ENCODE results near the gene LRRC31.

LRRC31 gene

DNA sequence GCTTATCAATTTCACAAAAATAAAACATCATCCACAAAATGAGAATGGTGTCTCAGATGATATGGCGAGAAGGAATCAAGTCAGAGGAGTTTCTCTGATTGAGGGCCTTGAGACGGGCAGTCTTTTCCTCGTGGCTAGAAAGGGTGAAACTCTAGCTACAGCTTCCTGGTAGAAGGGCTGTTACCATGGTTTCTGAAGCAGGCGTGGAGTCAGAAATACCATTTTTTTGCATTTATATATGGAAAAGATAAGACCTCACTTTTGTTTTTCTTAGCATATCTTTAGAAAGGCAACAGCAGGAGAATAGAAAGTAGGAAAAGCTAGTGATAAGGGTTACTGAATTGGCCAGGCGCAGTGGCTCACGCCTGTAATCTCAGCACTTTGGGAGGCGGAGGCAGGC lies 24.4 kb upstream of the LRRC31 start:
- no peaks in the 10 kb centered on the region for H3K27me3 ChIP-seq (replicated peaks; ENCODE audit: control insufficient read depth, insufficient read depth, low read length, poor library complexity, severe bottlenecking)
- H3K4me1 ChIP-seq (ENCODE audit: control insufficient read depth, insufficient read depth, low read length, poor library complexity, severe bottlenecking): no peaks in the 10 kb centered on the region
- H3K9me3 ChIP-seq (ENCODE audit: control insufficient read depth, low read length): no peaks in the 10 kb centered on the region
- H3K4me3 ChIP-seq (ENCODE audit: insufficient read depth, low read depth, low read length, poor library complexity, severe bottlenecking): no peak overlapping the region
- no peaks in the 10 kb centered on the region for H3K36me3 ChIP-seq (ENCODE audit: control insufficient read depth, insufficient read depth, low read length)
- H3K27ac ChIP-seq (ENCODE audit: insufficient read depth, low read length, poor library complexity, severe bottlenecking): no peak overlapping the region
- no peak for DNase-seq

- no peaks in the 10 kb centered on the region for H3K27me3 ChIP-seq (replicated peaks; ENCODE audit: control insufficient read depth, insufficient read depth, low read length, poor library complexity, severe bottlenecking)
- no peaks in the 10 kb centered on the region for H3K4me1 ChIP-seq (ENCODE audit: control insufficient read depth, insufficient read depth, low read length, poor library complexity, severe bottlenecking)
- no peaks in the 10 kb centered on the region for H3K9me3 ChIP-seq (ENCODE audit: control insufficient read depth, low read length)
- no peak overlapping the region for H3K4me3 ChIP-seq (ENCODE audit: insufficient read depth, low read depth, low read length, poor library complexity, severe bottlenecking)
- H3K36me3 ChIP-seq (ENCODE audit: control insufficient read depth, insufficient read depth, low read length): no peaks in the 10 kb centered on the region
- DNase-seq: no peak
- no peak overlapping the region for H3K27ac ChIP-seq (ENCODE audit: insufficient read depth, low read length, poor library complexity, severe bottlenecking)
Measured at GRCh38 chr3:169891886-169892285, 22.2 kb upstream of the LRRC31 start.

- Histone ChIP-seq H3K27ac (ENCODE audit: insufficient read depth, low read length, poor library complexity, severe bottlenecking) (no peak overlapping the region), H3K27me3 (replicated peaks; ENCODE audit: control insufficient read depth, insufficient read depth, low read length, poor library complexity, severe bottlenecking) (no peaks in the 10 kb centered on the region), H3K4me1 (ENCODE audit: control insufficient read depth, insufficient read depth, low read length, poor library complexity, severe bottlenecking) (no peaks in the 10 kb centered on the region), H3K9me3 (ENCODE audit: control insufficient read depth, low read length) (no peaks in the 10 kb centered on the region), H3K4me3 (ENCODE audit: insufficient read depth, low read depth, low read length, poor library complexity, severe bottlenecking) (no peak overlapping the region), H3K36me3 (ENCODE audit: control insufficient read depth, insufficient read depth, low read length) (no peaks in the 10 kb centered on the region)
- no peak for DNase-seq
Measured at GRCh38 chr3:169886671-169887070, 16.9 kb upstream of the LRRC31 start.

GRCh38 chr3:169880576-169881250 lies 11.0 kb upstream of the LRRC31 start:
- Histone ChIP-seq H3K4me3 (ENCODE audit: insufficient read depth, low read depth, low read length, poor library complexity, severe bottlenecking) (no peak overlapping the region), H3K9me3 (ENCODE audit: control insufficient read depth, low read length) (no peaks in the 10 kb centered on the region), H3K27me3 (replicated peaks; ENCODE audit: control insufficient read depth, insufficient read depth, low read length, poor library complexity, severe bottlenecking) (no peaks in the 10 kb centered on the region), H3K36me3 (ENCODE audit: control insufficient read depth, insufficient read depth, low read length) (no peaks in the 10 kb centered on the region), H3K27ac (ENCODE audit: insufficient read depth, low read length, poor library complexity, severe bottlenecking) (no peak overlapping the region), H3K4me1 (ENCODE audit: control insufficient read depth, insufficient read depth, low read length, poor library complexity, severe bottlenecking) (no peaks in the 10 kb centered on the region)
- DNase-seq: no peak

- H3K9me3 ChIP-seq (ENCODE audit: control insufficient read depth, low read length): no peaks in the 10 kb centered on the region
- no peak for DNase-seq
- no peaks in the 10 kb centered on the region for H3K27me3 ChIP-seq (replicated peaks; ENCODE audit: control insufficient read depth, insufficient read depth, low read length, poor library complexity, severe bottlenecking)
- H3K36me3 ChIP-seq (ENCODE audit: control insufficient read depth, insufficient read depth, low read length): no peaks in the 10 kb centered on the region
- no peak overlapping the region for H3K4me3 ChIP-seq (ENCODE audit: insufficient read depth, low read depth, low read length, poor library complexity, severe bottlenecking)
- H3K27ac ChIP-seq (ENCODE audit: insufficient read depth, low read length, poor library complexity, severe bottlenecking): no peak overlapping the region
- no peaks in the 10 kb centered on the region for H3K4me1 ChIP-seq (ENCODE audit: control insufficient read depth, insufficient read depth, low read length, poor library complexity, severe bottlenecking)
Measured at GRCh38 chr3:169879845-169880575, 10.3 kb upstream of the LRRC31 start.

DNA sequence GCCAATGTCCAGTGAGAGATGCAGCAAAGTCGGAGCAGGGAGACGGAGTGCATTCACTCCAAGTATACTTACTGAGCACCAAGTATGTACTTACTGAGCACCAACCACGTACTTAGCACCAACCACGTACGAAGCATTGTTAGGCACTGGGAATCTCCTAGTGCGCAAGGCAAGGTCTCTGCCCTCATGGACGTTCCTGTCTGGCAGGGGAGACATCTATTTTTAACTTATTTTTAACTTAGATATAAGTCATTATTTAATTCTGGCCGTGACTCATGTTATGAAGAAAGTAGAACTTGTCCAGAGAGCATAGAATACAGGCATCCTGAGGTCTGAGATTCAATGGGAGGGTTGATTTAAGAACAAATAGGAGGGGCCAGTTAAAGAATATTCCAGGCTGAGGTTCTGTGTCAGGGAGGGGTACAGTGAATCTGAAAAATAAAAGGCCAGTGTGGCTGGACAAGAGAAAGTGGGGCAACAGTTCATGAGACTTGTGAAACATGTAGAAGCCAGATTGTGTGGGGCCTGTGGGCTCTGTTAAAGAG lies 9.3 kb upstream of the LRRC31 start:
- Histone ChIP-seq H3K9me3 (ENCODE audit: control insufficient read depth, low read length) (no peaks in the 10 kb centered on the region), H3K4me1 (ENCODE audit: control insufficient read depth, insufficient read depth, low read length, poor library complexity, severe bottlenecking) (no peaks in the 10 kb centered on the region), H3K27me3 (replicated peaks; ENCODE audit: control insufficient read depth, insufficient read depth, low read length, poor library complexity, severe bottlenecking) (no peaks in the 10 kb centered on the region), H3K27ac (ENCODE audit: insufficient read depth, low read length, poor library complexity, severe bottlenecking) (no peak overlapping the region), H3K4me3 (ENCODE audit: insufficient read depth, low read depth, low read length, poor library complexity, severe bottlenecking) (no peak overlapping the region), H3K36me3 (ENCODE audit: control insufficient read depth, insufficient read depth, low read length) (no peaks in the 10 kb centered on the region)
- no peak for DNase-seq

DNA sequence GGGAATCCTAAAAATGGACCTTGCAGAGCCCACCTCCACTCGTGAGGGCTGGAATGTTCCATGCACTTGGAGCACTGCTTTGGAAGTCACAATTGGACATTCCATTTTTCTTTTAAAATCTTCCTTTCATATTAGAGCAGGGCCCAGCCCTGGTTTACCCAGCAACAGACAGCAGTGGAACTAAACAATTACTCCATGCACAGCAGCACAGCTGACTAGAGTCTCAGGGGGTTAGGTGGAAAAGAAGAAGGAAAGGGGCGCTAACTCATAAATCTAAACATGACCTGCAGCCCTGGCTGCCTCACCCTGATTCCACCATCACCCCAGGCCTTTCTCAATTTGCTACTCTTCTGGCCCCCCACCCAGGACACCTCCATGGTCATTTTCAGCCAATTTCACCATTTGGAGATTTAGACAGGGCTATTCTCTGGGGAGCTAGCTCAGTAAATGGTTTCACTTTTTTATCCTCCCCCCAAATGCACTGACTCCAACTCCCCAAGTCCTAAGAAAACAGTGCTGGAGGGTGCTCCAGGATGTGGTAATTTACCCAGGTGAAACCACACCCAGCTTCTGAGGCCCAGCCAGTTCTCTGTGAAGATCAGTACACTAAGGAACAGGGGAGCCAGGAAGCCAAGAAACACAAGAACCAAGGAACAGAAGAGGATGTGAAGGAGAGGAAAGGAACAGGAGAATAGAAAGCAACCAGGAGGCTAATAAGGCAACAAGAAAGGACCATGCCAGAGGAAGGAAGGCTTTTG lies 1.6 kb upstream of the LRRC31 start:
- Histone ChIP-seq H3K36me3 (ENCODE audit: control insufficient read depth, insufficient read depth, low read length) (no peaks in the 10 kb centered on the region), H3K27me3 (replicated peaks; ENCODE audit: control insufficient read depth, insufficient read depth, low read length, poor library complexity, severe bottlenecking) (no peaks in the 10 kb centered on the region), H3K4me1 (ENCODE audit: control insufficient read depth, insufficient read depth, low read length, poor library complexity, severe bottlenecking) (peaks cover 10% of the 10 kb centered on the region), H3K9me3 (ENCODE audit: control insufficient read depth, low read length) (no peaks in the 10 kb centered on the region), H3K4me3 (ENCODE audit: insufficient read depth, low read depth, low read length, poor library complexity, severe bottlenecking) (no peak overlapping the region), H3K27ac (ENCODE audit: insufficient read depth, low read length, poor library complexity, severe bottlenecking) (no peak overlapping the region)
- DNase-seq: no peak

GRCh38 chr3:169868369-169868768 lies 1.4 kb downstream of the LRRC31 start:
- Histone ChIP-seq H3K9me3 (ENCODE audit: control insufficient read depth, low read length) (no peaks in the 10 kb centered on the region), H3K27me3 (replicated peaks; ENCODE audit: control insufficient read depth, insufficient read depth, low read length, poor library complexity, severe bottlenecking) (no peaks in the 10 kb centered on the region), H3K4me1 (ENCODE audit: control insufficient read depth, insufficient read depth, low read length, poor library complexity, severe bottlenecking) (peaks cover 10% of the 10 kb centered on the region), H3K27ac (ENCODE audit: insufficient read depth, low read length, poor library complexity, severe bottlenecking) (no peak overlapping the region), H3K4me3 (ENCODE audit: insufficient read depth, low read depth, low read length, poor library complexity, severe bottlenecking) (no peak overlapping the region), H3K36me3 (ENCODE audit: control insufficient read depth, insufficient read depth, low read length) (no peaks in the 10 kb centered on the region)
- no peak for DNase-seq

DNA sequence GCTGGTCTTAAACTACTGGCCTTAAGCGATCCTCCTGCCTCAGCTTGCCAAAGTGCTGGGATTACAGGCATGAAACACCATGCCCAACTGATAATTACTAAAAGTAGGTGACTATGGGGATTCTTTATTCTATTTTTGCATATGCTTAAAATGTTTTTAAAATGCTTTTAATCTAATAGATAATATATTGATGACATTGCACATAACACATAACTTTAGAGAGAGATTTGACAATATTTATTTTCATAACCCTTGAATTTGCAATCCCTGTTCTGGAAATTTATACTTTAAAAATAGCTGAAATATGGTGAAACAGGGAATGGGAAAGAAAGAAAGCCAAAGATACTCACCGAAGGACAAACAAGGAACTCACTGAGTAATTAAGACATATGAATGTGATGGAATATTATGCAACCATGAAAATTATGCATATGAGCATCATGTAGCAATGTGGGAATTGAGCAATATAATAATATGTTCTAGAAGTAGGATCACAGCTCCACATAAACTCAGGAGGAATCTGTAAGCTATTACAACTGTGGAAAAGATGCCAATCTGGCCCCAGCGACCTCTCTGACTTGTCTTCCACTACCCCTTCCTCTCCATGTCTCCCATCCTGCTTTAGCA lies 2.0 kb downstream of the LRRC31 start:
- Histone ChIP-seq H3K27ac (ENCODE audit: insufficient read depth, low read length, poor library complexity, severe bottlenecking) (no peak overlapping the region), H3K9me3 (ENCODE audit: control insufficient read depth, low read length) (no peaks in the 10 kb centered on the region), H3K36me3 (ENCODE audit: control insufficient read depth, insufficient read depth, low read length) (no peaks in the 10 kb centered on the region), H3K4me3 (ENCODE audit: insufficient read depth, low read depth, low read length, poor library complexity, severe bottlenecking) (no peak overlapping the region), H3K4me1 (ENCODE audit: control insufficient read depth, insufficient read depth, low read length, poor library complexity, severe bottlenecking) (peaks cover 10% of the 10 kb centered on the region), H3K27me3 (replicated peaks; ENCODE audit: control insufficient read depth, insufficient read depth, low read length, poor library complexity, severe bottlenecking) (no peaks in the 10 kb centered on the region)
- DNase-seq: no peak

All from effector memory CD4-positive, alpha-beta T cell (primary cell).